ENCODE results near the gene SNX9.

Gene SNX9

DNA sequence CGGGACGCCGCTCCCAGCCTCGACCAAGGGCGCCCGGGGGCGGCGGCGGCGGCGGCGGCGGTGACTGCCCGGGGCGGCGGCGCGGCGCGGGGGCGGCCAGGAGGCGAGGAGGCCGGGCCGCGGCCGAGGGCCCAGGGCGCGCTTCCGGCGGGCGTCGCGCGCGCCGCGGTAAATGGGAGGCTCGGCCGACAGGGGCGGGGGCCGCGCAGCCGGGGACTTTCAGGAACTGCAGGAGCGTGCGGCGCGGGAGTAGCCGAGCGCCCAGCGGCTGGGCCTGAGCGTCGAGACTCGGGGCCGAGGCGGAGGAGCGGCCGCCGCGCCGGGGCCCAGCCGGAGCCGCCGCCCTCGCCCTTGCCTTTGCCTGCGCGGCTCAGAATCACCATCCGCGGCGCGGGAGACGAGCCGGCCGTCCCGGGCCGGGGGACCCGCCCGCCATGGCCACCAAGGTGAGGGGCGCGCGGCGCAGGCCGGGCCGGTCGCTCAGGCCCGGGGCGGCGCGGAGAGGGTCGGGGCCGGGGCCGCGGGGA is at the start of gene SNX9:
SNX9 (plus strand) TSS at position 246 of the 527 bp plus-strand sequence; CDS start at position 435, 189 bp downstream.
- ATAC-seq, result peak; percentile 82
- H3K36me3 Mint-ChIP-seq, result peaks cover 47% of the 10 kb centered on the region
- H3K4me3 Mint-ChIP-seq, result peak within 1 kb of the TSS; percentile 83
- peaks cover 33% of the 10 kb centered on the region for H3K4me1 Mint-ChIP-seq
- H3K27ac Mint-ChIP-seq, result peak within 1 kb of the TSS; percentile 99
- DNase-seq (ENCODE audit: low spot score in 2 of 2), result peak; percentile 53 to 75
- H3K9me3 Mint-ChIP-seq, result no peaks in the 10 kb centered on the region

DNA sequence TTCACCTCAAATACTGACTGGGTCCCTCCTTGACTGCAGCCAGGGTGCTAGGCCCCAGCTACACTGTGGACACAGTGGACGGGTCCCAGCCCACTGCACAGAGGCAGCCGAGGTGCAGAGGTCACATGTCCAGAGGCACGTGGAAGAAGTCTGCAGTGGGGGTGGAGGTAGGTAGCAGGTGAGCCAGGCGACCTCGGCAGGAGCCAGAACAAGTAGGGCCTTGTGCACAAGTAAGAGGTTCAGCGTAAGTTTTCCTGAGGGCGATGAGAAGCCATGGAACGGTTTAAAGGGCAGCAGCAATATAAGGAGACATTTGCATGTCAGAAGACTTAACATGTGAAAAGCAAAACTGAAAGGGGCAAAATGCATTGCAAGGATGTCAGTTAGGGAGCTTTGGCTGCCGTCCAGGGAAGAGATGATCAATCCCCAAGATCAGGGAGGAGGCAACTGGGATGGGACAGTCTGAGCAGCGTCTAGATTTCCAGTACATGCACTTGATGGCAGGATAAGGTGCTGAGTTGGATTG is 49.7 kb upstream of the SNX9 start:
- Mint-ChIP-seq H3K9me3 (peaks cover 6% of the 10 kb centered on the region), H3K36me3 (peaks cover 11% of the 10 kb centered on the region), H3K27ac (peak overlapping the region; percentile 84), H3K4me1 (peaks cover 50% of the 10 kb centered on the region), H3K4me3 (no peak overlapping the region)
- DNase-seq (ENCODE audit: low spot score in 2 of 2) (no peak), ATAC-seq (no peak)

- peaks cover 11% of the 10 kb centered on the region for H3K36me3 Mint-ChIP-seq
- H3K9me3 Mint-ChIP-seq, result peaks cover 6% of the 10 kb centered on the region
- peaks cover 41% of the 10 kb centered on the region for H3K4me1 Mint-ChIP-seq
- H3K4me3 Mint-ChIP-seq, result no peak overlapping the region
- H3K27ac Mint-ChIP-seq, result peak overlapping the region; percentile 84
- no peak for ATAC-seq
- no peak for DNase-seq (ENCODE audit: low spot score in 2 of 2)
Observed at GRCh38 chr6:157774153-157775135, 48.6 kb upstream of the SNX9 start.

- DNase-seq (ENCODE audit: low spot score in 2 of 2) (no peak), ATAC-seq (no peak)
- H3K27ac Mint-ChIP-seq, result no peak overlapping the region
- no peak overlapping the region for H3K4me3 Mint-ChIP-seq
- H3K9me3 Mint-ChIP-seq, result peaks cover 6% of the 10 kb centered on the region
- H3K4me1 Mint-ChIP-seq, result peaks cover 35% of the 10 kb centered on the region
- peaks cover 11% of the 10 kb centered on the region for H3K36me3 Mint-ChIP-seq
Observed at GRCh38 chr6:157775376-157775775, 47.7 kb upstream of the SNX9 start.

GRCh38 chr6:157777344-157777743 is 45.7 kb upstream of the SNX9 start:
- ATAC-seq (no peak), DNase-seq (ENCODE audit: low spot score in 2 of 2) (no peak)
- H3K4me1 Mint-ChIP-seq, result peaks cover 30% of the 10 kb centered on the region
- H3K27ac Mint-ChIP-seq, result no peak overlapping the region
- H3K4me3 Mint-ChIP-seq, result no peak overlapping the region
- H3K36me3 Mint-ChIP-seq, result peaks cover 11% of the 10 kb centered on the region
- H3K9me3 Mint-ChIP-seq, result peaks cover 11% of the 10 kb centered on the region

DNA sequence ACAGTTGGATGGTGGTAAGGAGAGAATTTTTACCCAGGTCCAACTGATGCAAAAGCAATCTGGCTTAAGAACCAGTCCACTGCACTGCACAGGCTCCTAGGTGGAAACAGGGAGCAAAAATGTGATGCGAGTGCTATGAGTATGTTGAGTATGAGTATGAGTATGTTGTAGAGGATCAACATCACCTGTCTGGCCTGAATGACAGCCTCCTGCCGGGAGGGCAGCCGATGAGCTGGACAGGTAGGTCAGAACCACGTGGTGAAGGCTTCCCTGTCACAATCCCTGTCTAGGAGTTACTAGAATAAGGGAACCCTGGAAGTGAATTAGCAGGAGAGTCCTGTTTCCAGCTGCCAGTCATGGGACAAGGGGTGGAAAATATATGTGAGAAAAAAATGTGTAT is 44.3 kb upstream of the SNX9 start:
- peaks cover 8% of the 10 kb centered on the region for H3K9me3 Mint-ChIP-seq

GRCh38 chr6:157779705-157780604 is 43.1 kb upstream of the SNX9 start:
- Mint-ChIP-seq H3K4me3 (no peak overlapping the region), H3K36me3 (no peaks in the 10 kb centered on the region), H3K4me1 (peaks cover 5% of the 10 kb centered on the region), H3K9me3 (peaks cover 6% of the 10 kb centered on the region), H3K27ac (no peak overlapping the region)
- DNase-seq (ENCODE audit: low spot score in 2 of 2) (no peak), ATAC-seq (no peak)

More for the DNA sequence above, 44.3 kb upstream of the SNX9 start:
- ATAC-seq (no peak), DNase-seq (ENCODE audit: low spot score in 2 of 2) (no peak)
- no peak overlapping the region for H3K27ac Mint-ChIP-seq
- peaks cover 16% of the 10 kb centered on the region for H3K4me1 Mint-ChIP-seq
- H3K4me3 Mint-ChIP-seq, result no peak overlapping the region
- H3K36me3 Mint-ChIP-seq, result peaks cover 6% of the 10 kb centered on the region

DNA sequence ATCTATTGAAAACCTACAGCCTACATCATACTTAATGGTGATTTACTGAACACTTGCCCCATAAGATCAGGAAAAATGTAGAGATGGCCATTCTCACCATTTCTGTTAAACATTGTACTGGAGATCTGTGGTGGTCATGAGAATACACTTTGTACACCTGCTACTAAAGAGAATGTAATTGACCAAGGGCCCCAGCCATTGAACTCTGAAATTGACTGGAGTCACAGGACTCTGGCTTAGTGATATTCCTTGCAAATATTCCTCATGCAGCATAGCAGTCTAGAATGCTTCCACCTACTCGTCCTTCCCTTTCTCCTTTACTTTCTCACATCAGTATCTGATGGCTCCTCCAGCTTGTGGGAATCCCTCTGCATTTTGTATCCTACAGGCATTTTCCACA is 37.4 kb upstream of the SNX9 start:
- H3K4me1 Mint-ChIP-seq, result peaks cover 3% of the 10 kb centered on the region
- peaks cover 5% of the 10 kb centered on the region for H3K9me3 Mint-ChIP-seq
- no peak overlapping the region for H3K27ac Mint-ChIP-seq
- ATAC-seq, result no peak
- no peak for DNase-seq (ENCODE audit: low spot score in 2 of 2)
- H3K36me3 Mint-ChIP-seq, result no peaks in the 10 kb centered on the region
- H3K4me3 Mint-ChIP-seq, result no peak overlapping the region

GRCh38 chr6:157786221-157786620 is 36.8 kb upstream of the SNX9 start:
- Mint-ChIP-seq H3K27ac (no peak overlapping the region), H3K4me1 (peaks cover 5% of the 10 kb centered on the region), H3K9me3 (peaks cover 4% of the 10 kb centered on the region), H3K4me3 (no peak overlapping the region), H3K36me3 (no peaks in the 10 kb centered on the region)
- DNase-seq (ENCODE audit: low spot score in 2 of 2) (no peak), ATAC-seq (no peak)

DNA sequence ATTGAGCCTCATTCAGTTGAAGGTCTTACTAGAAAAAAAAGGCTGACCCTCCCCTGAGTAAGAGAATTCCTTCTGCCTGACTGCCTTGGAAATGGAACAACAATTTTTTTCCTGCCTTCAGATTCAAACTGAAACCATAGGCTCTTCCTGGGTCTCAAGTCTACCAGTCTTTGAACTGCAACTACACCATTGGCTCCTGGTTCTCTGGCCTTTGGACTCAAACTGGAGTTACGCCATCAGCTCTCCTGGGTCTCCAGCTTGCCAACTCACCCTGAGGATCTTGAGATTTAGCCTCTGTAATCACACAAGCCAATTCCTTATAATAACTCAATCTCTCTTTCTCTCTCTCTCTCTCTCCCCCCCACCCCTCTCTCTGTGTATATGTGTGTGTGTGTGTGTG is 36.0 kb upstream of the SNX9 start:
- Mint-ChIP-seq H3K4me1 (peaks cover 5% of the 10 kb centered on the region), H3K9me3 (peaks cover 3% of the 10 kb centered on the region), H3K36me3 (no peaks in the 10 kb centered on the region), H3K4me3 (no peak overlapping the region), H3K27ac (no peak overlapping the region)
- DNase-seq (ENCODE audit: low spot score in 2 of 2) (no peak), ATAC-seq (no peak)

GRCh38 chr6:157788180-157788579 is 34.9 kb upstream of the SNX9 start:
- H3K27ac Mint-ChIP-seq, result no peak overlapping the region
- no peak for ATAC-seq
- H3K9me3 Mint-ChIP-seq, result no peaks in the 10 kb centered on the region
- H3K4me3 Mint-ChIP-seq, result no peak overlapping the region
- H3K36me3 Mint-ChIP-seq, result no peaks in the 10 kb centered on the region
- H3K4me1 Mint-ChIP-seq, result peaks cover 5% of the 10 kb centered on the region
- no peak for DNase-seq (ENCODE audit: low spot score in 2 of 2)

DNA sequence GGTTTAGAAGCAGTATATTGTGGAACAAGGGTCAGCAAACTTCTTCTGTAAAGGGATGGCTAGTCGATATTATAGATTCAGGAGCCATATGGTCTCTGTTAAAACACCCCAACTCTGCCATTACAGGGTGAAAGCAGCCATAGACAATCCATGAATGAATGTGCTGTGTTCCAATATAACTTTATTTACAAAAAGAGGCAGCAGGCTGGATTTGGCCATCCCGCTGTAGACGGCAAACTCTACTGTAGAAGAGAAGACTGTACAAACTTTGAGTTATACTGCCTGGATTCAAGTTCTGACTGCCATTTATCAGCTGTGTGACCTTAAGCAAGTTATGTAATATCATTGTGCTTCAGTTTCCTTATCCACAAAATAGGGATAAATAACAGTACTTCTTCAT is 33.7 kb upstream of the SNX9 start:
- no peak overlapping the region for H3K27ac Mint-ChIP-seq
- H3K9me3 Mint-ChIP-seq, result peaks cover 3% of the 10 kb centered on the region
- no peaks in the 10 kb centered on the region for H3K36me3 Mint-ChIP-seq
- peaks cover 5% of the 10 kb centered on the region for H3K4me1 Mint-ChIP-seq
- DNase-seq (ENCODE audit: low spot score in 2 of 2), result no peak
- no peak for ATAC-seq
- H3K4me3 Mint-ChIP-seq, result no peak overlapping the region

GRCh38 chr6:157789861-157790260 is 33.2 kb upstream of the SNX9 start:
- H3K4me3 Mint-ChIP-seq, result no peak overlapping the region
- ATAC-seq, result no peak
- no peak for DNase-seq (ENCODE audit: low spot score in 2 of 2)
- peaks cover 5% of the 10 kb centered on the region for H3K4me1 Mint-ChIP-seq
- H3K9me3 Mint-ChIP-seq, result peaks cover 3% of the 10 kb centered on the region
- no peaks in the 10 kb centered on the region for H3K36me3 Mint-ChIP-seq
- no peak overlapping the region for H3K27ac Mint-ChIP-seq

- Mint-ChIP-seq H3K9me3 (peaks cover 3% of the 10 kb centered on the region), H3K4me1 (peaks cover 5% of the 10 kb centered on the region), H3K36me3 (no peaks in the 10 kb centered on the region), H3K27ac (no peak overlapping the region), H3K4me3 (no peak overlapping the region)
- no peak for ATAC-seq
- DNase-seq (ENCODE audit: low spot score in 2 of 2), result no peak
Observed at GRCh38 chr6:157790548-157791160, 32.4 kb upstream of the SNX9 start.

DNA sequence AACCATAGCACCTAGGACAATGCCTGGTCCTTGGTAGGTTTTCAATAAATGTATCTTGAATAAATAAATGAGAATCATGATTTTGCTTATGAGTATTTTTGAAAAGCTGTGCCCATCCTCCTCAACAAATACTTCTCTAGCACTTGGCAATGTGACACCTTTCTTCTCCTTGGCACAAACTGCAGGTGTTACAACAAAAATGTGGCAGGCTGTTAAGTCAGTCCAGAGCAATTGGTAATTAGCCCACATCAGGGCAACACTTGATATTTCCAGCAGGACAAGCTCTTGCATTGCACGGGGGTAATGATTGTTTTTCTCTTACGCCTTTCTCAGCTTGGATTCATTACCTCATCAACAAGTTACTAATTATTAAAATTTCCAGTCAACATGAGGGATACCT is 31.6 kb upstream of the SNX9 start:
- no peak overlapping the region for H3K4me3 Mint-ChIP-seq
- DNase-seq (ENCODE audit: low spot score in 2 of 2) (no peak), ATAC-seq (no peak)
- peaks cover 5% of the 10 kb centered on the region for H3K4me1 Mint-ChIP-seq
- H3K9me3 Mint-ChIP-seq, result peaks cover 3% of the 10 kb centered on the region
- no peak overlapping the region for H3K27ac Mint-ChIP-seq
- no peaks in the 10 kb centered on the region for H3K36me3 Mint-ChIP-seq
